Neural progenitor cell (in vitro differentiated cells): ENCODE measurements around the gene FAM149A.

ENCODE experiments used
- CTCF ChIP-seq: fragments of 200-600 bp; sonication (generic); IDR thresholded peaks from 2 replicates; pipeline ENCODE4 v1.5.1; 2017; ENCODE audit warnings: antibody characterized with exemption, mild to moderate bottlenecking
- EZH2 ChIP-seq: fragments of 200-600 bp; sonication (generic); IDR thresholded peaks from 2 replicates; pipeline ENCODE4 v1.6.1; 2017; ENCODE audit warnings: antibody characterized with exemption, mild to moderate bottlenecking, moderate library complexity

- TF ChIP-seq CTCF = no peak
- TF ChIP-seq EZH2 = no peak
These were observed 25.4 kb upstream of the FAM149A start for GRCh38 chr4:186078981-186079638.
